ENCODE results near the gene CFAP99. TPM values are rescaled to one million over a fixed set of nuclear protein-coding genes. Genes with fewer than 3 reads are reported as not detected.

CFAP99 gene
- total RNA-seq, 2 donors from 2014 or later, result 0.46 to 0.73 TPM

- no peak for ATAC-seq
- intact Hi-C loops (cut with DNase I, micrococcal nuclease), result no loop called here
- no peak for DNase-seq
Observed at GRCh38 chr4:2388429-2389182, 30.1 kb upstream of the CFAP99 start.

DNA sequence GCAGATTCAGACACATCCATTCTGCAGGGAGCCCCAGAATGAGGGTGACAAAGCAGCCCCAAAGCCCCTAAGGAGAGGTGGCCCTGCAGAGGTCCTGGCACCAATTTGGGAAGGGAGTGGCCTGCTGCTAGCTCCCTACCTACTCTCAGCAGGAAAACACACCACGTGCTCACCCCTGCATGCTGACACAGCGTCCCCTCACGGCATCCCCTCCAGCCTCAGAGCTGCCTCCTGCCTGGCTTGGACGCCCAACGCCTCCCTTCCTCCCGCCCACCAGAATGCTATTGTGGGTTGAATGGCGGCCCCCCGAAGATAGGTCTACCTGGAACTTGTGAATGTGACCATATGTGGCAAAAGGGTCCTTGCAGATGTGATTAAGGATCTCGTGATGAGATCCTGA, 29.1 kb upstream of the CFAP99 start:
- DNase-seq (no peak), ATAC-seq (no peak)
- intact Hi-C loops (cut with DNase I, micrococcal nuclease), result no loop called here

- ATAC-seq, result no peak
- intact Hi-C loops (cut with DNase I, micrococcal nuclease), result no loop called here
- DNase-seq, result no peak
Observed at GRCh38 chr4:2390146-2390545, 28.6 kb upstream of the CFAP99 start.

DNA sequence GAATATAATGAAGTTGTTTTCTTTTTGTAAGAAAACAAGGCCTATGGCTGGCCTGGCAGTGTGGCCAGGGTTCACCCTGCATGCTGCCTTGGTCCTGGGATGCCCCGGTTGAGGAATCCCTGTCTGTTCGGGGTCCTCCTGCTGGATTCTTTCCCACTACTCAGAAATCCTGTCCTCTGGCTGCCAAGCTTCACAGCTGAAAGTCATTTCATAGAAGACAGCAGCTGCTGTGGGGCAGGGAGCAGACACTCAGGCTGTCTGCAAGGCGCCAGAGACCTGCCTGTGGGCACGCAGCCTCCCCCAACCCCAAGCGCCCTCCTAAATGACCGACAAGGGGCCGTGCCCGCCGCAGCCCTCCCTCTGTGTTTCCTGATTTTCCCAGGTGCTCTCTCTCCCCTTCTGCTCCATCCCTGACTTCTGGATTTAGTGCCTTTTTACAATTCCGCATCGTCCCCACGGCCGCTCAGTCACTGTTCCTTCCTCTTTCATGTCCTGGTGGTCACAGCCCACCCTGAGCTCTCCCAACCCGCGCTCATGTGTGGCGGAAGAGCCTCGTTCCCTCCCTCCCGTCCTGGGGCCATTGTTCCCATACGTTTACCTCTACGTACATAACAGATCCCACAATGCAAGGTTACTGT, 27.9 kb upstream of the CFAP99 start:
- no peak for DNase-seq
- ATAC-seq, result no peak

DNA sequence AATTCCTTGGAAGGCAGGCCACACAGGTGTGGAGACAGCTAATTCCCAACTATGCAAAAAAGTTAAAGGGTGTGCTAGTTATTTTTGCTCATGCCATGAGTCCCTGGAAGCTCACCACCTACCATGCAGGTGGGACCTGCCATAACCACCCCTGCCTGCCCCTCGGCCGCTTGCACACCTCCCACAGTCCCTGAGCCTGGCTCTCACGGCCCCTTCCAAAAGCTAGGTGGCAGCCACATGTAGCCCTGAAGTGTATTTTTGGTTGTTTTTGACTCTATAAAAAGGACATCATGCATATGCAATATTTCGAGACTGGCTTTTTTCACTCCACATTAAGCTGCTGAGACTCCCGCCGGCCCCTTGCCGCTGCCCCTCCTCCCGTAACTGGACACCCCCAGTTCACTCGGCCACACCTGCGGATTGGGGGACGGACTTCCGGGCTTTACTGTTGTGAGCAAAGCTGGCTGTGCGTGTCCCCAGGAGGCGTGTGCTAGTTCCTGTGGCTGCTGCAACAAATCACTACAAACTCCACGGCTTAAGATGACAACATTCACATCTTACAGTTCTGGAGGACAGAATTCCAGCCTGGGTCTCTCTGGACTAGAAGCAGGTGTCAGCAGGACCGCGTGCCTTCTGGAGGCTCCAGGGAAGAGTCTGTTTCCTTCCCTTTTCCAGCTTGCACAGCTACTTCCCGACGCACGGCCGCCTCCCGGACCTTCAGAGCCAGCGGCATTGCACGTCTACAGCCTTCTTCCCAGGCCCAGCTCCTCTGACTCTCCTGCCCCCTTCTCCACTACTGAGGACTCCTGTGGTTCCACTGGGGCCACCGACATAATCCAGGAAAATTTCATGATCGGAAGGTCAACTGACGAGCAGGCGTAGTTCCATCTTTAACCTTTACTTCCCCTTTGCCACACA, 25.1 kb upstream of the CFAP99 start:
- intact Hi-C loops (cut with DNase I, micrococcal nuclease), result no loop called here
- ATAC-seq, result peak; percentile 61
- DNase-seq, result peak in 1 of 2 donors; percentile 51

More for the DNA sequence above, 27.9 kb upstream of the CFAP99 start:
- intact Hi-C loops (cut with DNase I, micrococcal nuclease), result no loop called here

- intact Hi-C loops (cut with DNase I, micrococcal nuclease), result no loop called here
- DNase-seq (no peak), ATAC-seq (no peak)
Observed at GRCh38 chr4:2394528-2394927, 24.2 kb upstream of the CFAP99 start.

- DNase-seq (no peak), ATAC-seq (no peak)
- intact Hi-C loops (cut with DNase I, micrococcal nuclease), result no loop called here
Observed at GRCh38 chr4:2395038-2395437, 23.7 kb upstream of the CFAP99 start.

- DNase-seq (no peak), ATAC-seq (peak; percentile 61)
- intact Hi-C loops (cut with DNase I, micrococcal nuclease), result no loop called here
Observed at GRCh38 chr4:2395584-2395983, 23.2 kb upstream of the CFAP99 start.

- DNase-seq (no peak), ATAC-seq (peak; percentile 63)
- intact Hi-C loops (cut with DNase I, micrococcal nuclease), result no loop called here
Observed at GRCh38 chr4:2396781-2397368, 21.9 kb upstream of the CFAP99 start.

DNA sequence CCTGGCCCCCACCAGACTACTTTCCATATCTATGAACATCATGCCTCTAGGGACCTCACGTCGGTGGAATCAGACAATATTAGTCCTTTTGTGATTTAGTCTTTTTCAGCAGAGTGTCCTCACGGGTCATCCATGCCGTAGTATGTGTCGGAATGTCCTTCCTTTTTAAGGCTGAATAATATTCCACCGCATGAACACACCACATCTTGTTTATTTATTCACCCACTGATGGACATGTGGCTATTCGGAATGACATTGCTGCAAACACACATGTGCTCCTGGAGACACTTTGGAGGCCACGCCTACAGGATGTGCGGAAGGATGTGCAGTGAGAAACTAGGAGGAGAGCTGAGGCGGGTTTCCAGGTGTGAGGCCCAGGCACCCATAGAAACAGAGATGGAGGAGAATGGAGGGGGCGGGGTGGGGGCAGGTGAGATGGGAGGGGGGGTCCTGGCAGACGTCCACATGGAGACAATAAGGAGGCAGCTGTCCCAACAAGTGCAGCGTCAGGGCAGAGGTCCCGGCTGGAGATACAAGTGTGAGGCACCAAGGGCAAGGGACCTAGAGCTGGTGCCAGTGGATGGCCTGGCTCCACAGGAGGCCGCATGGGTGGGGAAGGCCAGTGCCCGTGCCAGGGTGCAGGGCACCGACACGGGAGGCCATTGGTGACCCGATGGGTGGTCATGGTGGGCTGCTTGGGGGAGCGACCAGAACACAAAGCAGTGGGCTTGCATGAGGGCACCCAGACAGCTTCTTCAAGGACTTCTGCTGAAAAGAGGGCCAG, 21.0 kb upstream of the CFAP99 start:
- intact Hi-C loops (cut with DNase I, micrococcal nuclease), result no loop called here
- no peak for ATAC-seq

DNA sequence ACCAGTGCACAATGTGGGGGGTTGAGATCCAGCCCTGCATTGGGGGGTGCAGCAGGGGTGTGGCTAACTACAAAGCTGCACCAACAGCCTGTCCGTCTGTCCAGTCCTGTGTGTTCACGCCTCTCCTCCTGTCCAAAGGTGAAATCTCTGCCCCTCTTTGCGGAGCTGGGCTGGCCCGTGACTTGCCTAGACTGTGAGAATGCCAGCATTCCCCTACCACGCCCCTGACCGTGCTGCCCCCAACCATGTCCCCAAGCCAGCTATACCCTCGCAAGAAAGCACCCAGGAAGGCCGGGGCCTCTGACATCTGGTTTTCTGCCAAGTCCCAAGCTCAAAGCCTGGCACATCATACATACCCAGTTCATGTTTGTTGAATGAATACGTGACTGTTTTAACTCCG, 19.5 kb upstream of the CFAP99 start:
- no peak for DNase-seq
- no peak for ATAC-seq
- intact Hi-C loops (cut with DNase I, micrococcal nuclease), result no loop called here

More for the DNA sequence above, 21.0 kb upstream of the CFAP99 start:
- no peak for DNase-seq

- ATAC-seq (no peak), DNase-seq (no peak)
- intact Hi-C loops (cut with DNase I, micrococcal nuclease), result no loop called here
Observed at GRCh38 chr4:2399631-2400190, 19.0 kb upstream of the CFAP99 start.

DNA sequence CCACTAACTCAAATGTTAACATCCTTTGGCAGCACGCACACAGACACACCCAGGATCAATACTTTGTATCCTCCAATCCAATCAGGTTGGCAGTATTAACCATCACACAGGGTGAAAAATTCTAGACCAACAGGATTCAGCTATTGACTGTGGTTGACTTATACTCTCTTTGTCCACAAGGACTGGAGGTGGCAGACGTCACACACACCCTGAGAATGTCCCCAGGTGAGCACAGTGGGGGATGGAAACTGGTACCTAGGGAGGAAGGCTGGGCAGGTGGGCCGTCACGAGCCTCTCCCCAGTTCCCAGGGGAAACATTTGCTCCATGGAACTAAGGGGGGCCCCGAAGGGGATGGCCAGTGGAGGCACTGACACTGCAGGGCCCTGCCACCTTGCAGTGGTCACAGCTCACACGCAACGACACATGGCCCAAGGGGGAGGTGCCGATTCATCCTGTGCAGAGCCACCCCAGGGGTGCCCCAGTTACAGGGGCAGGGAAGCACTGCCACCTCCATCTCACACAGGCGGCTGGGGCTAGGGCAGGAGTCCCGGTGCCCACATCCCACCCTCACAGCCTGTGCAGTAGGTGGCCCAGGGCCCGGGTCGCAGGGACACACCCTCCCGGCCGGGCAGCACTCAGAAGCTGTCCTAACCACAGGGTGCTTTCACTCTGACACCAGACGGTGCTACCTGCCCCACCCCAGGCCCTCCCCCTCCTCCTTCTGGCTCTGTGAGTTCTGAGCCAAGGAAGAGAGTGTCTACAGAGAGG, 17.7 kb upstream of the CFAP99 start:
- DNase-seq (no peak), ATAC-seq (no peak)
- intact Hi-C loops (cut with DNase I, micrococcal nuclease), result no loop called here

GRCh38 chr4:2401610-2401983, 17.2 kb upstream of the CFAP99 start:
- intact Hi-C loops (cut with DNase I, micrococcal nuclease), result no loop called here
- DNase-seq, result no peak
- no peak for ATAC-seq

DNA sequence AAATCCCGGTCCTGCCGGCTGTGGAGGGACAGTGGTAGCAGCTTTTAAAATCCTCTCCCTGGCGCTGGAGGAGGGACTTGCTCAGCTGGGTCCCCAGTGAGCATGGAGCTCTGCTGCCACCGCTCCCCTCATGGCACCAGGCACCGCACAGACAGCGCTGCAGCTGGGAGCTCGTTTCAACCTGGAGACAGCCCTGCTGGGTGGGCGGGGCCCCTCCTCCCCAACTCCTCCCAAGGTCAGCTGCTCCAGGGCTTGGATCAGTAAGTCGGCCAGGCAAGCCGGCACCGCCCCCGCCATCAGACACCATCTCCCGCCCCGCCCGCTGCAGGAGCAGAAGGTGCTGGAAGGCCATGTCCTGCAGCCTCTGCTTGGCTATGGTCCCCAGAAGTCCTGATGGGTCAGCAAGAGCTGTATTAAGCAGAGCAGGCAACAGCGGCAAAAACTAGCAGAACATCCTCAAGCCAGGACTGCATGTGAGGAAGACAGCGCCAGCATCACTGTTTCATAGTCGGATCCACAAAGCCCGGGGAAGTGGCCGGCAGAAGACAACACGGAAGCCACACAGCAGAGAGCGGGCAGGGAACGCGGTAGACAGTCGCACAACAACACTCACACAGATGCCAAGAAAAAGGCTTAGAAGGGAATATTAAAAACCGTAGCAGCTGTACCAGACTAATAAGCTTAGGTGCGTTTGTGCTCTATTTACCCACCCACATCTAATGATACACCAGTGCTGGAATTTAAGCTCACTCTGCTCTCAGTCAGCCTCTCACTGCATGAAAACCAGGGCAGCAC, 16.5 kb upstream of the CFAP99 start:
- DNase-seq, result peak; percentile 84 to 86
- intact Hi-C loops (cut with DNase I, micrococcal nuclease), result no loop called here
- ATAC-seq, result peak; percentile 91

DNA sequence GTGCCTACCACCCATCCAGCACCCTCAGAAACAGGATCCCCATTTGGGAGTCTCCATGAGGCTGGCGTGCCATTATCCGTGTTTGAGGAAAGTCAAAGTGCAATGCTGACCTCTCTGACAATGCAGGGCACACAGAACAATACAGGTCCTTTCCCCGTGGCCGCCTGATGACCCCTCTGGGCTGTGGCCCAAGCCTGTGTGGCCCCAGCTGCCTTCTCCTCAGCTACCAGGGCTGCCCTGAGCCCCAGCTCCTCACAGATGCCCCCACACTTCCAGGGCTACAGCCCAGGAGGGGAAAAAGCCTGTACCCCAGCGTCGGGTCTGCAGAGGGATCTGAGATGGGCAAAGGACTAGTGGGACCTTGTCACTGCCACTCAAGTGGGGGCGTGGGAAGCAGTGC, 15.8 kb upstream of the CFAP99 start:
- DNase-seq (no peak), ATAC-seq (no peak)
- intact Hi-C loops (cut with DNase I, micrococcal nuclease), result no loop called here

DNA sequence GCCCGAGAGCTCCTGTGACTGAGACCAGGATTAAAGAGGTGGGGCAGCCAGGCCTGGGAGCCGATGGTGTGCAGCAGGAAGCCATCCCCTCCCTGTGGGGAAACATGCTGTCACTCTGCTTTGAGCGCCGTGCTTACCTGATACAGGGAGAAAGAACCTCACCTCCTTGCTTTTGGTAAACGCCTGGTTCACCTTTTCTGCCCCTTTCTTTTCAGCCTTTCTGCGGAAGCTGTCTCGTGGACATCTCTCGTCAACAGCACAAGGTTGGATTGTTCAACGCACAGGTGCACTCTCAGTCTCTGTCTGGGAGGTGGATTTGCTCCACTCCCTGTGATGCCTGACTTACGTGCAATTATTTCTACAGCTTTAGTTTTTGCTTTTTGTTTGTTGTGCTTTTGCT, 12.3 kb upstream of the CFAP99 start:
- intact Hi-C loops (cut with DNase I, micrococcal nuclease), result no loop called here
- no peak for DNase-seq
- no peak for ATAC-seq

All from left colon (tissue), 2 donors.